Liver (tissue), 9 donors: Measurements from ENCODE around the gene COL19A1. TPM values are rescaled to one million over a fixed set of nuclear protein-coding genes. Genes with fewer than 3 reads are reported as not detected.

ENCODE experiments used
- DNase-seq: peaks from one replicate; pipeline ENCODE4 v3.0.0-alpha.2; 2017; ENCODE audit warnings: low spot score
- H3K27ac ChIP-seq, 2 donors: one replicate each; pipeline ENCODE4 v1.7.0; 2013; ENCODE audit warnings: inconsistent platforms in 2 of 2, low read length in 2 of 2, control low read depth in 1 of 2, low read depth in 1 of 2, mild to moderate bottlenecking in 1 of 2
- H3K27me3 ChIP-seq, 4 donors: one replicate each; pipeline versions ENCODE4 v1.6.1 to v1.7.0; 2013; ENCODE audit warnings: low read length in 3 of 4, inconsistent platforms in 1 of 4, mild to moderate bottlenecking in 1 of 4, moderate library complexity in 1 of 4; ENCODE audit not compliant: control insufficient read depth in 4 of 4, insufficient read depth in 4 of 4
- H3K36me3 ChIP-seq, 4 donors: one replicate each; pipeline versions ENCODE4 v1.6.1 to v1.7.0; 2013; ENCODE audit warnings: low read length in 3 of 4, mild to moderate bottlenecking in 3 of 4, low read depth in 1 of 4, moderate library complexity in 1 of 4; ENCODE audit not compliant: control insufficient read depth in 4 of 4, insufficient read depth in 3 of 4
- H3K4me1 ChIP-seq, 4 donors: one replicate each; pipeline versions ENCODE4 v1.6.1 to v1.7.0; 2013; ENCODE audit warnings: low read length in 3 of 4, mild to moderate bottlenecking in 3 of 4, moderate library complexity in 1 of 4; ENCODE audit not compliant: control insufficient read depth in 4 of 4, insufficient read depth in 4 of 4
- H3K4me3 ChIP-seq, 3 donors: one replicate each; pipeline versions ENCODE4 v1.6.1 to v1.7.0; 2013; ENCODE audit warnings: low read length in 3 of 3, control low read depth in 1 of 3, low read depth in 1 of 3, mild to moderate bottlenecking in 1 of 3
- H3K9ac ChIP-seq, 2 donors: one replicate each; pipeline ENCODE4 v1.7.0; 2013; ENCODE audit warnings: low read length in 2 of 2, mild to moderate bottlenecking in 2 of 2, moderate library complexity in 2 of 2, control low read depth in 1 of 2, low read depth in 1 of 2
- H3K9me3 ChIP-seq, 4 donors: one replicate each; pipeline versions ENCODE4 v1.6.1 to v1.7.0; 2013; ENCODE audit warnings: low read length in 3 of 4; ENCODE audit not compliant: control insufficient read depth in 4 of 4
- ATF3 ChIP-seq: IDR thresholded peaks from 2 replicates; pipeline ENCODE4 v1.6.1; 2016; ENCODE audit warnings: antibody characterized with exemption
- CTCF ChIP-seq: fragments of 150-350 bp; IDR thresholded peaks from 2 replicates; pipeline ENCODE4 v1.5.1; 2017; ENCODE audit warnings: improper control_type of control experiment, low read depth, low read length; ENCODE audit not compliant: missing input control
- EGR1 ChIP-seq, 2 donors: IDR thresholded peaks; 2 replicates each; pipeline ENCODE4 v1.6.1; 2016 to 2018; ENCODE audit warnings: antibody characterized with exemption in 2 of 2, low read depth in 2 of 2
- FOXA1 ChIP-seq: IDR thresholded peaks from 2 replicates; pipeline ENCODE4 v1.6.1; 2016; ENCODE audit warnings: antibody characterized with exemption
- FOXA2 ChIP-seq: IDR thresholded peaks from 2 replicates; pipeline ENCODE4 v1.6.1; 2016; ENCODE audit warnings: antibody characterized with exemption
- GABPA ChIP-seq, 2 donors: IDR thresholded peaks in 1 of 2; conservative IDR thresholded peaks in 1 of 2; 2 replicates each; pipeline ENCODE4 v1.6.1; 2016; ENCODE audit warnings: antibody characterized with exemption in 2 of 2, mild to moderate bottlenecking in 1 of 2, moderate library complexity in 1 of 2
- HNF4G ChIP-seq: IDR thresholded peaks from 2 replicates; pipeline ENCODE4 v1.6.1; 2016; ENCODE audit warnings: antibody characterized with exemption
- JUND ChIP-seq, 2 donors: IDR thresholded peaks; 2 replicates each; pipeline ENCODE4 v1.6.1; 2016; ENCODE audit warnings: antibody characterized with exemption in 2 of 2
- MAX ChIP-seq: IDR thresholded peaks from 2 replicates; pipeline ENCODE4 v1.6.1; 2016; ENCODE audit warnings: antibody characterized with exemption
- REST ChIP-seq: IDR thresholded peaks from 2 replicates; pipeline ENCODE4 v1.6.1; 2016; ENCODE audit warnings: antibody characterized with exemption, mild to moderate bottlenecking
- RXRA ChIP-seq, 2 donors: IDR thresholded peaks; 2 replicates each; pipeline ENCODE4 v1.6.1; 2017 to 2018; ENCODE audit warnings: antibody characterized with exemption in 2 of 2, mild to moderate bottlenecking in 1 of 2
- TAF1 ChIP-seq: conservative IDR thresholded peaks from 2 replicates; pipeline ENCODE4 v1.6.1; 2016; ENCODE audit warnings: antibody characterized with exemption, mild to moderate bottlenecking
- YY1 ChIP-seq: IDR thresholded peaks from 2 replicates; pipeline ENCODE4 v1.6.1; 2016; ENCODE audit warnings: antibody characterized with exemption, mild to moderate bottlenecking
- ZBTB33 ChIP-seq: IDR thresholded peaks from 2 replicates; pipeline ENCODE4 v1.6.1; 2016; ENCODE audit warnings: antibody characterized with exemption
- WGBS: extraction: QIAGEN DNeasy Blood & Tissue Kit; methylation state at CpG from one replicate; pipeline ENCODE4 v1.1.7; 2013; 5-methylcytosine and 5-hydroxymethylcytosine counted together
- polyA plus RNA-seq, 2 donors: library from polyadenylated mRNA; stranded (reverse) in 1 of 2; unstranded in 1 of 2; fragments of 200-250 nt in 1 of 2; fragments of >200 nt in 1 of 2; fragmentation: Nextera tagmentation in 1 of 2; extraction: Ambion mirVana in 1 of 2; gene quantifications; one replicate each; pipeline versions ENCODE4 v1.2.1 to v1.2.3, GENCODE V29; 2013 to 2015
- total RNA-seq, 2 donors: library from RNA; depleted of rRNA; stranded (reverse); fragments of >200 nt; gene quantifications; one replicate each; pipeline ENCODE4 v1.2.3, GENCODE V29; 2014
- donor health status: healthy.
- donor health status: healthy.
- donor health status: healthy.
- donor health status: healthy.
- donor health status: healthy.

Gene COL19A1
- total and polyA plus RNA-seq, 4 donors = 0.25 to 0.51 TPM; not detected in 2

GRCh38 chr6:69936674-69937363 is 70.5 kb downstream of the COL19A1 start:
- Histone ChIP-seq H3K27me3 (peaks cover 0 to 7% (median 0%) of the 10 kb centered on the region in 4 donors), H3K4me3 (no peak overlapping the region)
- DNase-seq = no peak

GRCh38 chr6:69937402-69938136 is 71.2 kb downstream of the COL19A1 start:
- Histone ChIP-seq H3K4me3 (no peak overlapping the region), H3K9me3 (no peaks in the 10 kb centered on the region), H3K36me3 (no peaks in the 10 kb centered on the region), H3K4me1 (no peaks in the 10 kb centered on the region), H3K27ac (no peak overlapping the region), H3K27me3 (peaks cover 0 to 7% (median 0%) of the 10 kb centered on the region in 4 donors), H3K9ac (no peak overlapping the region)
- no peak for DNase-seq
- WGBS = 80% methylated on average over 7 of the region's 7 CpGs
- no peak for TF ChIP-seq EGR1 (IDR thresholded peaks at IDR 0.05; ENCODE audit: low read depth in 2 of 2)
- TF ChIP-seq FOXA1 = no peak
- no peak for TF ChIP-seq GABPA (IDR thresholded peaks at IDR 0.05 in 1 of 2, conservative IDR thresholded peaks at IDR 0.05 in 1 of 2)
- no peak for TF ChIP-seq ZBTB33
- TF ChIP-seq REST = no peak
- TF ChIP-seq ATF3 = no peak
- no peak for TF ChIP-seq JUND (IDR thresholded peaks at IDR 0.05)
- TF ChIP-seq CTCF = no peak
- TF ChIP-seq YY1 = no peak
- TF ChIP-seq MAX = no peak
- TF ChIP-seq TAF1 = no peak
- no peak for TF ChIP-seq RXRA (IDR thresholded peaks at IDR 0.05)
- no peak for TF ChIP-seq FOXA2
- TF ChIP-seq HNF4G = no peak

More at GRCh38 chr6:69936674-69937363, 70.5 kb downstream of the COL19A1 start:
- Histone ChIP-seq H3K9ac (no peak overlapping the region), H3K36me3 (no peaks in the 10 kb centered on the region), H3K4me1 (no peaks in the 10 kb centered on the region), H3K9me3 (no peaks in the 10 kb centered on the region), H3K27ac (no peak overlapping the region)
- TF ChIP-seq FOXA1 = no peak
- peak; percentile 83 for TF ChIP-seq ATF3
